ENCODE measurements around the gene L3MBTL4.

L3MBTL4 gene

GRCh38 chr18:6428851-6429395 is 14.2 kb upstream of the L3MBTL4 start:
- no peak for DNase-seq
- no peaks in the 10 kb centered on the region for H3K9me3 ChIP-seq
- TF ChIP-seq CTCF (IDR thresholded peaks at IDR 0.05; ENCODE audit: low read depth, low read length): no peak
- no peaks in the 10 kb centered on the region for H3K36me3 ChIP-seq
- no peaks in the 10 kb centered on the region for H3K27me3 ChIP-seq
- no peak overlapping the region for H3K4me3 ChIP-seq (ENCODE audit: low read depth, low read length)
- no peaks in the 10 kb centered on the region for H3K4me1 ChIP-seq

GRCh38 chr18:6427286-6427685 is 12.6 kb upstream of the L3MBTL4 start:
- Histone ChIP-seq H3K9me3 (no peaks in the 10 kb centered on the region), H3K4me1 (no peaks in the 10 kb centered on the region), H3K4me3 (ENCODE audit: low read depth, low read length) (no peak overlapping the region), H3K27me3 (no peaks in the 10 kb centered on the region), H3K36me3 (no peaks in the 10 kb centered on the region)
- TF ChIP-seq CTCF (IDR thresholded peaks at IDR 0.05; ENCODE audit: low read depth, low read length): no peak
- no peak for DNase-seq

GRCh38 chr18:6423289-6423688 is 8.6 kb upstream of the L3MBTL4 start:
- no peak overlapping the region for H3K4me3 ChIP-seq (ENCODE audit: low read depth, low read length)
- DNase-seq: no peak
- no peaks in the 10 kb centered on the region for H3K36me3 ChIP-seq
- no peaks in the 10 kb centered on the region for H3K9me3 ChIP-seq
- TF ChIP-seq CTCF (IDR thresholded peaks at IDR 0.05; ENCODE audit: low read depth, low read length): no peak
- no peaks in the 10 kb centered on the region for H3K27me3 ChIP-seq
- no peaks in the 10 kb centered on the region for H3K4me1 ChIP-seq

GRCh38 chr18:6414118-6414722 is 491 bp downstream of the L3MBTL4 start:
- no peak for DNase-seq

GRCh38 chr18:6413579-6414117 is 1.1 kb downstream of the L3MBTL4 start:
- no peak for DNase-seq
- H3K4me1 ChIP-seq: no peaks in the 10 kb centered on the region
- no peaks in the 10 kb centered on the region for H3K9me3 ChIP-seq
- TF ChIP-seq CTCF (IDR thresholded peaks at IDR 0.05; ENCODE audit: low read depth, low read length): no peak
- H3K4me3 ChIP-seq (ENCODE audit: low read depth, low read length): no peak overlapping the region
- no peaks in the 10 kb centered on the region for H3K36me3 ChIP-seq
- H3K27me3 ChIP-seq: no peaks in the 10 kb centered on the region

More at GRCh38 chr18:6414118-6414722, 491 bp downstream of the L3MBTL4 start:
- Histone ChIP-seq H3K4me1 (no peaks in the 10 kb centered on the region), H3K9me3 (no peaks in the 10 kb centered on the region), H3K4me3 (ENCODE audit: low read depth, low read length) (no peak overlapping the region), H3K27me3 (no peaks in the 10 kb centered on the region), H3K36me3 (no peaks in the 10 kb centered on the region)
- no peak for TF ChIP-seq CTCF (IDR thresholded peaks at IDR 0.05; ENCODE audit: low read depth, low read length)

- H3K36me3 ChIP-seq: no peaks in the 10 kb centered on the region
- no peak overlapping the region for H3K4me3 ChIP-seq (ENCODE audit: low read depth, low read length)
- TF ChIP-seq CTCF (IDR thresholded peaks at IDR 0.05; ENCODE audit: low read depth, low read length): no peak
- no peaks in the 10 kb centered on the region for H3K27me3 ChIP-seq
- no peaks in the 10 kb centered on the region for H3K4me1 ChIP-seq
- no peak for DNase-seq
- no peaks in the 10 kb centered on the region for H3K9me3 ChIP-seq
Measured at GRCh38 chr18:6412933-6413472, 1.7 kb downstream of the L3MBTL4 start.
